ENCODE data around the gene TGM6. TPM values are rescaled to one million over a fixed set of nuclear protein-coding genes. Genes with fewer than 3 reads are reported as not detected.

TGM6 gene
- total and polyA plus RNA-seq, 4 donors: not detected

DNA sequence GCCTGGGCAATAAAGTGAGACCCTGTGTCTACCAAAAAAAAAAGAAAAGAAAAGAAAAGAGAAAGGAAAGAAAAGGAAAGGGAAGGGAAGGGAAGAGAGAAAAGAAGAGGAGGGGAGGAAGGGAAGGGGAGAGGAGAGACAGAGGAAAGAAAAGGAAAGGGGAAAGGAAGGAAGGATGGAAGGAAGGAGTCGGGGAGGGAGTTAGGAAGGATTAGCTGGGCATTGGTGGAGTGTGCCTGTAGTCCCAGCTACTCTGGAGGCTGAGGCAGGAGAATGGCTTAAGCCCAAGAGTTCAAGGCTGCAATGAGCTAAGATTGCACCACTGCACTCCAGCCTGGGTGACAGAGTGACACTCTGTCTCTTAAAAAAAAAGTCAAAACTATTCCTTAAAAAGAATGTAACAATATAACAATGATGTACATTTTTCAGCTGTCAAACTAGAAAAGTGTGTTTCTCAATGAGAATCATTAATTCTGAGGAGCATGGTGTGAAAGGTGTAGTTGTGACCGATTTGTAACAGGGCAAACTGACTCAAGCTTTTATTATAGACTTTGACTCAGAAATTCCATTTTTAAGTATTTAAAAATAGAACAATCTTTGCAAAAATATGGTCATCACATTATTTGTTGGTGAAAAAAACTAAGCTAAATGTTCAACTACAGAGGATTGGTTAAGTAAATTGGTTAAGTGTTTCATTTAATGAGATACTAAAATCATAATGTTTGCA is 75.2 kb downstream of the TGM6 start:
- Histone ChIP-seq H3K27me3 (ENCODE audit: control insufficient read depth, insufficient read depth, low read length) (no peaks in the 10 kb centered on the region), H3K4me1 (ENCODE audit: control insufficient read depth, insufficient read depth, low read length) (peaks cover 7% of the 10 kb centered on the region), H3K36me3 (ENCODE audit: control insufficient read depth, insufficient read depth, low read length) (no peaks in the 10 kb centered on the region), H3K9me3 (ENCODE audit: control insufficient read depth, insufficient read depth, low read length) (no peaks in the 10 kb centered on the region), H3K4me3 (ENCODE audit: low read depth, low read length) (no peak overlapping the region), H3K27ac (ENCODE audit: low read depth, low read length) (no peak overlapping the region)
- WGBS (ENCODE audit: insufficient coverage): 75% methylated on average over 1 of the region's 2 CpGs
- DNase-seq (ENCODE audit: low read depth in 4 of 6, low spot score in 6 of 6): no peak

DNA sequence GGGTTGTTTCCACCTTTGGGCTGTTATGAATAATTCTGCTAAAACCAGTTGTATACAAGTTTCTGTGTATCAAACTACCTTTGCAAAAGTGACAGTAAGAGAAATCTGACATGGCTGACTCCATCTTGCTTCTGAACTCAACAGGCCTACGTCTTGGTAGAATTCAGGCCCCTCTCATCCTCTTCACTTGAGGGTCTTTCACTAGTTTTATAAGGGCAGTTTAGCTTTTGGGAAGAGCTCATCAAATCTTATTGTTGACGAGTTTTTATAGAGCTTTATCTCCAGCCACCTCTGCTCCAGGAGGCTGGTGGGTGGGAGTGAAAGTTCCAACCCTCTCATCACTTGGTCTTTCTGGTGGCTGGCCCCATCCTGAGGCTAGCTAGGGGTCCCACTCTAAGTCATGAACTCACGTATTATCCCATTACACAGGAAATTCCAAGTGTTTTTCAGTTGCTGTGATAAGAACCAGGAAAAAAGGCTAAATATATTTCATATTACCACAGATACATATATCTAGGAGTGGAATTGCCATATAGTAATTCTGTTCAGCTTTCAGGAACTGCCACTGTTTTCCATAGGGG is 78.3 kb downstream of the TGM6 start:
- no peak overlapping the region for H3K4me3 ChIP-seq (ENCODE audit: low read depth, low read length)
- no peaks in the 10 kb centered on the region for H3K9me3 ChIP-seq (ENCODE audit: control insufficient read depth, insufficient read depth, low read length)
- H3K4me1 ChIP-seq (ENCODE audit: control insufficient read depth, insufficient read depth, low read length): peaks cover 7% of the 10 kb centered on the region
- WGBS (ENCODE audit: insufficient coverage): no CpG with 5 or more reads among the region's 3 CpGs
- H3K27ac ChIP-seq (ENCODE audit: low read depth, low read length): no peak overlapping the region
- no peak for DNase-seq (ENCODE audit: low read depth in 4 of 6, low spot score in 6 of 6)
- no peaks in the 10 kb centered on the region for H3K27me3 ChIP-seq (ENCODE audit: control insufficient read depth, insufficient read depth, low read length)
- peaks cover 25% of the 10 kb centered on the region for H3K36me3 ChIP-seq (ENCODE audit: control insufficient read depth, insufficient read depth, low read length)

DNA sequence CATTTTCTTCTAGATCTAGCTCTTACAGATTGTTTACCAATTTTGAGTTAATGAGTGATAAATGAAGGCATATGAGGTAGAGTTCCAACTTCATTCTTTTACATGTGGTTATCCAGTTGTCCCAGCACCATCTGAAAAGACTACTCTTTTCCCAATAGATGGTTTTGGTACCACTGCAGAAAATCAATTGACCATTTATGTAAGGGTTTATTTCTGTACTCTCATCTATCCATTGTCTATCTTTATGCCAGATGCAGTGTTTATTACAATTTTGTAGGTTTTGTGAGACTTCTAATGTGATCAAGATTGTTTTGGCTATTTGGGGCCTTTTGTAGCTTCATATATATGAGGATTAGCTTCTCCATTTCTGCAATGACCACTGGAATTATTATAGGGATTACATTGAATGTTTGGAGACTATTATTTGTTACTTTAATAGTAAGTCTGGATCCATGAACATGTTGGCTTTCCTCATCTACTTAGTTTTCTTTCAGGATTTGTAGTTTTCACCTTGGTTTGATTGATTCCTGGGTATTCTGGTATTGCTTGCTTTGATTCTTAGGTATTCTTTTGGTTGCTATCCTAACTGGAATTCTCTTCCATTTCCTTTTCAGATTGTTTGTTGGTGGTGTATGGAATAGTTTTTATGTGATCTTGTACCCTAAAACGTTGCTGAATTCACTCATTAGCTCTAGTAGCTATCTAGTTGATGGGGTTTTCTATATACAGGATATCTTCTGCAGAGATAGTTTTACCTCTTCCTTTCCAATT is 79.5 kb downstream of the TGM6 start:
- WGBS (ENCODE audit: insufficient coverage): no CpG with 5 or more reads among the region's 1 CpG

DNA sequence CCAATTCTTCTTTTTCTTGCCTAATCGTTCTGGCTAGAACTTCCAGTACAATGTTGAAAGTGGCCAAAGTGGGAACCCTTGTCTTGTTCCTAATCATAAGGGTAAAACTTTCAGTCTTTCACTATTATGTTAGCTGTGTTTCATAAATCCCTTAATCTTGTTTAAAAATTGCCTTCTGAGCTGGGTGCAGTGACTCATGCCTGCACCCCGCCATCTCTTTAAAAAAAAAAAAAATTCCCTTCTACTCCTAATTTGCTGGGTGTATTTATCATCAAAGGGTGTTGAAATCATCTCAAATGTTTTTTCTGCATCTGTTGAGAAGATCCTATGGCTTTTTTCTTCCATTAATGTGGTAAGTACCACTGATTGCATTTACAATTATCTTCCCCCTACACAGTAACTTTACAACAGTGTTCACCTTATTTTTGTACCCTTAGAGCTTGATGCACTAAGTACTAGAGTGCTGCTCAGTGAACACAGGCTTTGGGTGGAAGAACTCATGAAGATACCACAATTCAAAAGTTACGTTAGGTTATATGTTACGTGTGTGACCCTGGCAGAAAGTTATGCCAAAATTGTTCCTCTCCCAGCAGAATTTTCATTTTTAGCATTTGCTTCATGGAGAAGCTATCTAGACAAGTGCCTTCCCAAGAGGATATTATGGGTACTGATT is 80.2 kb downstream of the TGM6 start:
- no peak for DNase-seq (ENCODE audit: low read depth in 4 of 6, low spot score in 6 of 6)
- Histone ChIP-seq H3K4me1 (ENCODE audit: control insufficient read depth, insufficient read depth, low read length) (no peaks in the 10 kb centered on the region), H3K36me3 (ENCODE audit: control insufficient read depth, insufficient read depth, low read length) (peaks cover 41% of the 10 kb centered on the region), H3K27me3 (ENCODE audit: control insufficient read depth, insufficient read depth, low read length) (no peaks in the 10 kb centered on the region), H3K27ac (ENCODE audit: low read depth, low read length) (no peak overlapping the region), H3K4me3 (ENCODE audit: low read depth, low read length) (no peak overlapping the region), H3K9me3 (ENCODE audit: control insufficient read depth, insufficient read depth, low read length) (no peaks in the 10 kb centered on the region)
- WGBS (ENCODE audit: insufficient coverage): 100% methylated on average over 1 of the region's 4 CpGs

More for the DNA sequence above, 79.5 kb downstream of the TGM6 start:
- H3K4me3 ChIP-seq (ENCODE audit: low read depth, low read length): no peak overlapping the region
- DNase-seq (ENCODE audit: low read depth in 4 of 6, low spot score in 6 of 6): no peak
- H3K36me3 ChIP-seq (ENCODE audit: control insufficient read depth, insufficient read depth, low read length): peaks cover 34% of the 10 kb centered on the region
- no peak overlapping the region for H3K27ac ChIP-seq (ENCODE audit: low read depth, low read length)
- H3K27me3 ChIP-seq (ENCODE audit: control insufficient read depth, insufficient read depth, low read length): no peaks in the 10 kb centered on the region
- H3K4me1 ChIP-seq (ENCODE audit: control insufficient read depth, insufficient read depth, low read length): no peaks in the 10 kb centered on the region
- no peaks in the 10 kb centered on the region for H3K9me3 ChIP-seq (ENCODE audit: control insufficient read depth, insufficient read depth, low read length)

DNA sequence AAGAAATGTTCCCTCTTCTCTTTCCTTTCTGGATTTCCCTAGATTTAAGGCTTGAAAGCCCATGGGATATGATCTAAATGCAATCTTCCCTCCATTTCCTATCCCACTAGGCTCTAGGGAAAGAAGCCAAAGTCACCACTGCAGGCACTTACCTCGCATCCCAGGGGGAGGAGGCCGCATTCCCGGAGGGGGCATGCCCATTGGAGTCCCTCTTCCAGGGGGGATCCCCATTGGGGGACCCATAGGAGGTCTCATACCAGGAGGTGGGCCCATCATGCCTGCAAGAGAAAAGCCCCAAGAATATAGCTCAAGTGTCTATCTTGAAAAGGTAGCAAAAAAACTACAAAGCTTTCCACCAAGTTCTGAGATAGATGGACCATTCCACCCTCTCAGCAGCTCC is 81.8 kb downstream of the TGM6 start:
- Histone ChIP-seq H3K4me3 (ENCODE audit: low read depth, low read length) (no peak overlapping the region), H3K36me3 (ENCODE audit: control insufficient read depth, insufficient read depth, low read length) (peaks cover 49% of the 10 kb centered on the region), H3K4me1 (ENCODE audit: control insufficient read depth, insufficient read depth, low read length) (no peaks in the 10 kb centered on the region), H3K27me3 (ENCODE audit: control insufficient read depth, insufficient read depth, low read length) (no peaks in the 10 kb centered on the region), H3K27ac (ENCODE audit: low read depth, low read length) (no peak overlapping the region), H3K9me3 (ENCODE audit: control insufficient read depth, insufficient read depth, low read length) (no peaks in the 10 kb centered on the region)
- 100% methylated on average over 3 of the region's 3 CpGs for WGBS (ENCODE audit: insufficient coverage)
- DNase-seq (ENCODE audit: low read depth in 4 of 6, low spot score in 6 of 6): no peak

DNA sequence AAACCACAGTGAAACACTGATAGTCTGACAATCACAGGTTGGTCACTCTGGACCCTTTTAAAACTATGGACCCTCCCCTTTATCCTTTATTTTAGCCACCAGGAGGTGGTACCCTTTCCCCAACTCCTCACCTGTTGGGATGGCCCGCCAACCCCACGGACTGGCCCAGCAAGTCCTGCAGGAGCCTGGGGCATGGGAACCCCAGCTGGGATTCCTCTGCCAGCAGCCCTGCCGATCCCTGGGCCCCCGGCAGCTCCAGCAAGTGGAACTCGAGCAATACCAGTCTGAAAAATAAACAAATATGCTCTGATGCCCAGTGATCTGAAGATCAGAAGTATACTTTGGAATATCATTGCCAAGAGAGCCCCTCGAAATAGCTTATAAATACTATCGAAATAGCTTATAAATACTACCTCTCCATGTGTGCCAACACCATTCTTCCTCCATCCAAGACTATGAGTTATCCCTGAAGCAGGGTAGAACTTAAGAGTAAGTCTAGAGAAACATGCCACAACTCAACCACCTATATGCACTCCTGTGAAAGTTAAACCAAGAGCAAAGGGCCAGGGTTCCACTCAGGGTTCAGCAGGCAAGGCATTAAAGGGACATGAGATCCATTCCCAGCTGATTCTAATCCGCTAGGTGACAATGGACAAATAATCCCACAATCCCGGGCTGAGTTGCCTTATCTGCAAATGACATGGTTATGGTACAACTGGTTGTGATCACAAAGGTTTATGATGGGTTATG is 83.1 kb downstream of the TGM6 start:
- WGBS (ENCODE audit: insufficient coverage): 98% methylated on average over 7 of the region's 9 CpGs
- Histone ChIP-seq H3K4me3 (ENCODE audit: low read depth, low read length) (no peak overlapping the region), H3K36me3 (ENCODE audit: control insufficient read depth, insufficient read depth, low read length) (peaks cover 53% of the 10 kb centered on the region)

DNA sequence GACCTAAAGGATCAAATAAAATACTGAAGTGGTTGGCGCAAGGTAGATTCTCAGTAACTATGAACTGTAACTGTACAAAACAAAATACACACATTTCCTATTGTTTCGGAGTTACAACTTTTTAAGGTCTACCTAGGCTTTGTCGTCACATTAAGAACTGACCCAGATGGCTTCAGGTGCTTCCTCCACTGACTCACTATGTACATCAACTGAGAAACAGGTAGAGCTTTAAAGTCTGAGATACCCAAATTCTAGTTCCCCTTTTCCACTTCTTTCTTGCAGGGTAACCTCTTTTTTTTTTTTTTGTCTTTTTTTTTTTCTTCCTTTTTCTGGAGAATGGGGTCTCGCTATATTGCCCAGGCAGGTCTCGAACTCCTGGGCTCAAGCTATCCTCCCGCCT is 84.4 kb downstream of the TGM6 start:
- 100% methylated on average over 2 of the region's 6 CpGs for WGBS (ENCODE audit: insufficient coverage)
- Histone ChIP-seq H3K36me3 (ENCODE audit: control insufficient read depth, insufficient read depth, low read length) (peaks cover 53% of the 10 kb centered on the region), H3K9me3 (ENCODE audit: control insufficient read depth, insufficient read depth, low read length) (no peaks in the 10 kb centered on the region), H3K4me1 (ENCODE audit: control insufficient read depth, insufficient read depth, low read length) (peaks cover 11% of the 10 kb centered on the region), H3K27ac (ENCODE audit: low read depth, low read length) (no peak overlapping the region), H3K4me3 (ENCODE audit: low read depth, low read length) (no peak overlapping the region), H3K27me3 (ENCODE audit: control insufficient read depth, insufficient read depth, low read length) (no peaks in the 10 kb centered on the region)
- DNase-seq (ENCODE audit: low read depth in 4 of 6, low spot score in 6 of 6): no peak

More for the DNA sequence above, 83.1 kb downstream of the TGM6 start:
- DNase-seq (ENCODE audit: low read depth in 4 of 6, low spot score in 6 of 6): no peak
- H3K9me3 ChIP-seq (ENCODE audit: control insufficient read depth, insufficient read depth, low read length): no peaks in the 10 kb centered on the region
- peaks cover 5% of the 10 kb centered on the region for H3K4me1 ChIP-seq (ENCODE audit: control insufficient read depth, insufficient read depth, low read length)
- H3K27me3 ChIP-seq (ENCODE audit: control insufficient read depth, insufficient read depth, low read length): no peaks in the 10 kb centered on the region
- H3K27ac ChIP-seq (ENCODE audit: low read depth, low read length): no peak overlapping the region

DNA sequence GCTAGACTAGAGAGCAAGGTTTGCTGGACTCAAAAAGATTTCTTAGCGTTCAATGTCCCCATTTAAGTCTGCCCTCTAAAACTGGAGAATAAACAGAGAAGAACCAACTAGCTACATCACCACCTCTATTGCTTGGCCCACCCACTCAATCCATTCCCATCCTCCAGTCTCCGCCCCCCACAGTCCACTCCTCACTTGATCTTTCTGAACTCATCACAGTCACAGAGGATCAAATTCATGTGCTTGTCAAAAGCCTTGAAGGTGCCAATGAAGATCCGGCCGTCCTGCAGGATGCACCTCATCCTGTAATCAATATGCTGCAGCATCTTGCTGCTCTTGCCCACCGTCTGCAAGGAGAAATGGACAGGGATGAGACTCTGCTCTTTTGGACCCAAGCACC is 86.7 kb downstream of the TGM6 start:
- no peak for DNase-seq (ENCODE audit: low read depth in 4 of 6, low spot score in 6 of 6)
- peaks cover 13% of the 10 kb centered on the region for H3K4me1 ChIP-seq (ENCODE audit: control insufficient read depth, insufficient read depth, low read length)
- 86% methylated on average over 5 of the region's 5 CpGs for WGBS (ENCODE audit: insufficient coverage)
- no peak overlapping the region for H3K4me3 ChIP-seq (ENCODE audit: low read depth, low read length)
- H3K27me3 ChIP-seq (ENCODE audit: control insufficient read depth, insufficient read depth, low read length): no peaks in the 10 kb centered on the region
- H3K27ac ChIP-seq (ENCODE audit: low read depth, low read length): no peak overlapping the region
- H3K9me3 ChIP-seq (ENCODE audit: control insufficient read depth, insufficient read depth, low read length): no peaks in the 10 kb centered on the region
- H3K36me3 ChIP-seq (ENCODE audit: control insufficient read depth, insufficient read depth, low read length): peaks cover 43% of the 10 kb centered on the region

Data from spinal cord (tissue), 10 donors.